ENCODE results near the gene TRAPPC12. TPM values are rescaled to one million over a fixed set of nuclear protein-coding genes. Genes with fewer than 3 reads are reported as not detected.

Gene TRAPPC12
- total RNA-seq, 3 donors from 2014 or later = 76.9 to 102 (median 97.8) TPM

- DNase-seq (no peak), ATAC-seq (no peak)
- TF ChIP-seq, protein P1, sequence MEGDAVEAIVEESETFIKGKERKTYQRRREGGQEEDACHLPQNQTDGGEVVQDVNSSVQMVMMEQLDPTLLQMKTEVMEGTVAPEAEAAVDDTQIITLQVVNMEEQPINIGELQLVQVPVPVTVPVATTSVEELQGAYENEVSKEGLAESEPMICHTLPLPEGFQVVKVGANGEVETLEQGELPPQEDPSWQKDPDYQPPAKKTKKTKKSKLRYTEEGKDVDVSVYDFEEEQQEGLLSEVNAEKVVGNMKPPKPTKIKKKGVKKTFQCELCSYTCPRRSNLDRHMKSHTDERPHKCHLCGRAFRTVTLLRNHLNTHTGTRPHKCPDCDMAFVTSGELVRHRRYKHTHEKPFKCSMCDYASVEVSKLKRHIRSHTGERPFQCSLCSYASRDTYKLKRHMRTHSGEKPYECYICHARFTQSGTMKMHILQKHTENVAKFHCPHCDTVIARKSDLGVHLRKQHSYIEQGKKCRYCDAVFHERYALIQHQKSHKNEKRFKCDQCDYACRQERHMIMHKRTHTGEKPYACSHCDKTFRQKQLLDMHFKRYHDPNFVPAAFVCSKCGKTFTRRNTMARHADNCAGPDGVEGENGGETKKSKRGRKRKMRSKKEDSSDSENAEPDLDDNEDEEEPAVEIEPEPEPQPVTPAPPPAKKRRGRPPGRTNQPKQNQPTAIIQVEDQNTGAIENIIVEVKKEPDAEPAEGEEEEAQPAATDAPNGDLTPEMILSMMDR (IDR thresholded peaks at IDR 0.05) = no peak
- no peak overlapping the region for H3K4me3 ChIP-seq
- no peaks in the 10 kb centered on the region for H3K4me1 ChIP-seq (ENCODE audit: low read depth)
- no peaks in the 10 kb centered on the region for H3K36me3 ChIP-seq (ENCODE audit: low read depth)
- no peaks in the 10 kb centered on the region for H3K9me3 ChIP-seq
- intact Hi-C loops (cut with DNase I, micrococcal nuclease) = no loop called here
Observed at GRCh38 chr2:3460156-3460555, 80.7 kb downstream of the TRAPPC12 start.

DNA sequence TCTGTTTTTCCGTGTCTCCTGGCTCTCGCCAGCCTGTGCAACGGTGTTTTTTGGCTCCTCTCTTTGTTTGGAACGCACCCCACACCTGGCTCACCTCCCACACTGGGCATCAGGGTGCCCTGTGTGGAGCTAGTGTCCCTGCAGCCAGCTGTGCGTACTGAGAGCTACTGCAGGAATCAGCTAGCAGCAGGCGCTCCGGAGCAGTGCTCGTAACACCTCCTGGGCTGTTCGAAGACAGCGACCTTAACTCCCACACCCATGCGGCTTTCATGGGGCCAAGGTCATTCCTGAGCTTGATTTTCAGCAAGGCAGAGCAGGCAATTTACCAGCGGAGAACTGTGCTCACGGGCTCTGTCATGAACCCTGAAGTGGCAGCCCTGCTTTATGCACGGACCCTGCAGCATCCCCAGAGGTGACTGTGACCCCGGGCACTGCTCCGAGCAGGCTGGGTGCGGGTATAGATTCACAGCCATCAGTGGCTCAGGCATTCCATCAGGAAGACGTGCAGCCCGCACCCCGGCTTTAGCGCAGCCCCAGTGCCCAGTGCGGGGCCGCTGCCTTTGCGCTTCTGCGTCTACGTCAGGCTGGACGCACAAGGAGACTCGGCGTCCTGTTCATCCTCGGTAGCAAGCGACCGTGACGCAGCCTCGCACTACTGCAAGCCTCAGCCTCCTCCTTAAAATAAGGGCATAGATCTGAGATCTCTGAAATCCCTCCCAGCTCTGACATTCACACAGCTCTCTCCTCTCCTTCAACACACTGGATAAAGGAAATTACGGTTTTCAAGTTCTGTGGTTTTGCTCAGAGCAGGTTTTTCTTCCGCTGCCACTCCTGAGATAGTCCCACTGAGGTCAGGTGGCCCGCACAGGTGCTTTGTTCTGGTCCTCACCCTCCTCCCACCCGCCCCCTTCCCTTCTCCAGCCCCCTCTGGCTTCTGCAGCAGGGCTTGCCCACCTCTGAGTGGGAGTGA lies 81.6 kb downstream of the TRAPPC12 start:
- DNase-seq = no peak
- ATAC-seq = no peak
- H3K36me3 ChIP-seq (ENCODE audit: low read depth) = peaks cover 3% of the 10 kb centered on the region
- TF ChIP-seq, protein P1 (IDR thresholded peaks at IDR 0.05) = no peak
- H3K4me1 ChIP-seq (ENCODE audit: low read depth) = no peaks in the 10 kb centered on the region
- no peak overlapping the region for H3K4me3 ChIP-seq
- no peaks in the 10 kb centered on the region for H3K9me3 ChIP-seq
- intact Hi-C loops (cut with DNase I, micrococcal nuclease) = no loop called here

DNA sequence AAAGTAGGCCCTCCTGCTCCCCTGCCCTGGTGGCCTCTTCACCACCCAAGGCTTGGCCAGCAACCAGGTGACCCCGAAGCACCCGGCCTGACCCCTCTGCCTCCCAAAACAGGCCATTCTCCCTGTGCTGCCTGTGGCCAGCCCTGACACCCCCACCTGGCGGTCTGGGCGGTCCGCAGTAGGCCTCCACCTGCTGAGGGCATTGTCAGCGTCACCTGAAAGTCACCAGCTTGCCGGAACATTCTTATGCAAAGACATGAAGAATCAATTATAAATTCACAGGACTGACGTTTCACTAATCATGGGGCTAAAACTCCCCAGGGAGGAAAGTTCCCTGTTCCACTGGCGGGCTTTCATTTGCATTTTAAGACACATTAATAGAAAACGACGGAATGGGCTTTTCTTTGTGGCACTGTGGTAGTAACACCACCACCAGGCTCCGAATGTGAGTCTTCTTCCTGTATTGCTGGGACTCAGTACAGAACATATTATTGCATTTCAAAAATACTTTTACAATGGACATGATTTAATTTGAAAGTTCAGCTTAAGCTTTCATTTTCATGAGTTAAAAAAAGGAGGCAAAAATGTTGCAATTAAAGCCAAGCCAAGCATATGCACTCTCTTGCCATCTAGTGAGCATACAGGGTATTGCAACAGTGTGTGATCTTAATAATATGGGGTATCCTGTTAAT lies 82.5 kb downstream of the TRAPPC12 start:
- ATAC-seq = peak; percentile 48
- no peaks in the 10 kb centered on the region for H3K9me3 ChIP-seq
- no peak overlapping the region for H3K4me3 ChIP-seq
- peaks cover 3% of the 10 kb centered on the region for H3K36me3 ChIP-seq (ENCODE audit: low read depth)
- intact Hi-C loops (cut with DNase I, micrococcal nuclease) = no loop called here
- no peaks in the 10 kb centered on the region for H3K4me1 ChIP-seq (ENCODE audit: low read depth)
- DNase-seq = peak in 1 of 3 donors; percentile 67
- TF ChIP-seq, protein P1 (IDR thresholded peaks at IDR 0.05) = peak; percentile 81

- Histone ChIP-seq H3K4me1 (ENCODE audit: low read depth) (no peaks in the 10 kb centered on the region), H3K9me3 (no peaks in the 10 kb centered on the region), H3K4me3 (no peak overlapping the region), H3K36me3 (ENCODE audit: low read depth) (peaks cover 3% of the 10 kb centered on the region)
- no peak for DNase-seq
- ATAC-seq = no peak
- intact Hi-C loops (cut with DNase I, micrococcal nuclease) = no loop called here
- TF ChIP-seq, protein P1 (IDR thresholded peaks at IDR 0.05) = no peak
Observed at GRCh38 chr2:3462493-3463104, 83.1 kb downstream of the TRAPPC12 start.

DNA sequence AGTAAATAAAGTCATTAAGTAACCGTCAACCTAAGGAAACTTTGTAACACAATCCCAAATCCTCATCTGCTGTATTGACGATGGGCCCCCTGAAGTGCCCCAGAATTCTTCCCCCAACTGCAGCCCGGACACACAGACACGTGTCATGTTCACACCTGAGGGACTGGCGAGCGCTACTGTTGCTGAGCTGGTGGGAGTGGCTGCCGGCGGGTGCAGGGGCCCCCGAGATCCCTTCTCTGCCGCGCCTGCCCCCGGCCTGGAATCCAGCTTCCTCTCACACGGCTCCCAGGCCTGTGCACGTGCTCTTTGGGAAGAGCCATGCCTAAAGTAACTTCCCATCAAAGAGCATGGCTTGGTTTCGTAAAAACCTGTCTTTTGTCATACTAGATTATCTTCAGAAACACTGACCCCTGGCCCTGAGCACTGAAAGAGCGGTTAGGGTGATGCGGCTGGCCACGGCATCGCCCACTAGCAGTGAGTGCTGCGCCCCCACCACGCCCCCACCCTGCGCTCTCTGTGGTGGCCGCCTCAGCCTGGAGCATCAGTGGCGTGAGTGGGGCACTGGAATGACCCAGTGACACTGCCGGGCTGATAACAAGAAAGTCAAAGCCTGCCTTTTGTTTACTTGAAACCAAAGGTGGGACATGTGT lies 83.8 kb downstream of the TRAPPC12 start:
- intact Hi-C loops (cut with DNase I, micrococcal nuclease) = no loop called here
- no peak for ATAC-seq

More for the DNA sequence above, 83.8 kb downstream of the TRAPPC12 start:
- peak in 1 of 3 donors; percentile 40 for DNase-seq
- TF ChIP-seq, protein P1 (IDR thresholded peaks at IDR 0.05) = no peak
- Histone ChIP-seq H3K4me3 (no peak overlapping the region), H3K9me3 (no peaks in the 10 kb centered on the region), H3K4me1 (ENCODE audit: low read depth) (no peaks in the 10 kb centered on the region), H3K36me3 (ENCODE audit: low read depth) (peaks cover 3% of the 10 kb centered on the region)

Measured in mucosa of descending colon (tissue), 3 donors.